GM13977 (cell line): Measurements from ENCODE around the gene CDH6.
A peak's percentile ranks its signal among the peaks of the same experiment; 100 is the strongest.

Source experiments
- DNase-seq: peaks from one replicate; pipeline ENCODE4 v3.0.0; 2012; ENCODE audit warnings: low spot score
- in situ Hi-C: fragments of 300-500 bp; cut with MboI; formaldehyde crosslinking; loops from one replicate; pipeline ENCODE4 v1.12.0; 2022; ENCODE audit warnings: low sequenced_read_pairs, low pct_unique_long_range_greater_than_20kb, mixed read lengths, inconsistent platforms; ENCODE audit not compliant: unreplicated experiment
- TF ChIP-seq, protein P1 (sequence below): IDR thresholded peaks from 2 replicates; pipeline ENCODE4 v1.5.1; 2012; ENCODE audit warnings: mild to moderate bottlenecking, control low read depth; ENCODE audit not compliant: insufficient read depth; ENCODE audit errors: extremely low read depth, missing control alignments

Gene CDH6

GRCh38 chr5:31236339-31236738 is 42.9 kb downstream of the CDH6 start:
- in situ Hi-C loops, result no loop called here
- TF ChIP-seq, protein P1, sequence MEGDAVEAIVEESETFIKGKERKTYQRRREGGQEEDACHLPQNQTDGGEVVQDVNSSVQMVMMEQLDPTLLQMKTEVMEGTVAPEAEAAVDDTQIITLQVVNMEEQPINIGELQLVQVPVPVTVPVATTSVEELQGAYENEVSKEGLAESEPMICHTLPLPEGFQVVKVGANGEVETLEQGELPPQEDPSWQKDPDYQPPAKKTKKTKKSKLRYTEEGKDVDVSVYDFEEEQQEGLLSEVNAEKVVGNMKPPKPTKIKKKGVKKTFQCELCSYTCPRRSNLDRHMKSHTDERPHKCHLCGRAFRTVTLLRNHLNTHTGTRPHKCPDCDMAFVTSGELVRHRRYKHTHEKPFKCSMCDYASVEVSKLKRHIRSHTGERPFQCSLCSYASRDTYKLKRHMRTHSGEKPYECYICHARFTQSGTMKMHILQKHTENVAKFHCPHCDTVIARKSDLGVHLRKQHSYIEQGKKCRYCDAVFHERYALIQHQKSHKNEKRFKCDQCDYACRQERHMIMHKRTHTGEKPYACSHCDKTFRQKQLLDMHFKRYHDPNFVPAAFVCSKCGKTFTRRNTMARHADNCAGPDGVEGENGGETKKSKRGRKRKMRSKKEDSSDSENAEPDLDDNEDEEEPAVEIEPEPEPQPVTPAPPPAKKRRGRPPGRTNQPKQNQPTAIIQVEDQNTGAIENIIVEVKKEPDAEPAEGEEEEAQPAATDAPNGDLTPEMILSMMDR, result no peak
- DNase-seq, result no peak

- no peak for DNase-seq
- TF ChIP-seq, protein P1, result peak; percentile 10
- in situ Hi-C loops, result no loop called here
Measured at GRCh38 chr5:31237174-31237573, 43.7 kb downstream of the CDH6 start.

DNA sequence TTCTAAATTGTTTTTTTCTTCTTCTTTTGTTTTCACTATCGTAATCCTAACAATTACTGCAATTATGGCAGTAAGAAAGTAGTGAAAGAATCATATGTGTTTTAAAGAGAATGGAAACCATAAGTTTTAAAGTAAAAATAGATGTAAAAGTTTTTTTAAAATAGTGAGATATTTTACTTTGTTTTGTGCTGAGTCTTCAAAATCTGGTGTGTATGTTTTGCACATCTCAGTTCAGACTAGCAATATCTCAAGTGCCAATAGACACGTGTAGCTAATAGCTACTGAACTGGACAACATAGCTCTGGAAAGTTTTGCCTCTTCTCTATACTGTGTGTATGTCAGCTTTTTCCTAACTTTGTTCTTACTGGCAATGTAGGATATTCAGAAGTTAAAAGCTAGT is 45.0 kb downstream of the CDH6 start:
- in situ Hi-C loops, result no loop called here
- TF ChIP-seq, protein P1, result no peak
- no peak for DNase-seq

DNA sequence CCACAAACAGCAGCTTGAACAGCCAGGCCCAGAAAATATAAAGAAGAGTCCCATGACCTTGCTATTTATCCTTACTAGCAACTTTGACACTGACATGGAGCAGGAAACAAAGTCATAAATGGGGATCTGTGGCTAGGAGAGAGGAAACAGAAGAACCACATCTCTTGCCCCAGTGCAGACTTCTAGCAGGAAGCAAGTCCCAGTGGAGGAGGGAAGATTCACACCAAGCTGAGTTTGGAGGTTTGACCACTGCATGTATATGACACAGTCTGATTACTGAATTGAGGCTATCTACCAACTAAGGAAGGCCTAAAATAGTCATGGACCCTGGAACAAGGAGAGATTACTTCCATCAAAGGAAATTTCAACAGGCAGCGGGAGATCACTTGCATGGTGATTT is 51.4 kb downstream of the CDH6 start:
- in situ Hi-C loops, result no loop called here
- DNase-seq, result no peak
- TF ChIP-seq, protein P1, result no peak

GRCh38 chr5:31247381-31247780 is 53.9 kb downstream of the CDH6 start:
- in situ Hi-C loops, result no loop called here
- TF ChIP-seq, protein P1, result no peak
- no peak for DNase-seq

- in situ Hi-C loops, result no loop called here
- TF ChIP-seq, protein P1, result no peak
- no peak for DNase-seq
Measured at GRCh38 chr5:31250201-31250600, 56.7 kb downstream of the CDH6 start.

DNA sequence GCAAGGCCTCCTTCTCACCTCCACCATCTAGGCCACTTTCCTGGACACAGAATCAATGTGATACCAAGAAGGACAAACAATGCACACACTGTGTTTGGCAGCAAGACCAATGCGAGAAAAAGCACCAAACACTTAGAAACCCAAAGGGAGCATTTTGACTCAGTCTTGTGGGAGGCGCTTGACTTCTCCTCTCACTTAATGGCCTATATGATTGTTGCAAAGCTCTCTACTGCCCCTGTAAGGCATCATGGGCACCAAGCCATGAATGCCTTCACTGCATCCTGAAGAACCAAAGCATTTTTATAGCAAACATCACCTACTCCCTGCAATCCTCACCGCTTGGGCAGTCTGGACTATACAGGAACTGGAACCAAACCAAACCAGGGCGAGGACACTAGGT is 57.5 kb downstream of the CDH6 start:
- TF ChIP-seq, protein P1, result no peak
- DNase-seq, result no peak
- in situ Hi-C loops, result no loop called here
